ENCODE measurements around the gene ACOD1.
"Not testable (repeated sequence)": the region's sequence is repeated elsewhere in the genome, so short reads cannot be mapped to it uniquely, and the experiment has no call there.

Gene ACOD1

GRCh38 chr13:76955193-76955592 is 6.9 kb downstream of the ACOD1 start:
- FAIRE-seq: no peak

GRCh38 chr13:76955661-76956060 is 7.3 kb downstream of the ACOD1 start:
- FAIRE-seq: no peak

- FAIRE-seq: no peak
These were observed 10.6 kb downstream of the ACOD1 start for GRCh38 chr13:76958841-76959432.

- FAIRE-seq: not testable (repeated sequence)
These were observed 11.4 kb downstream of the ACOD1 start for GRCh38 chr13:76959734-76960133.

- no peak for FAIRE-seq
These were observed 17.6 kb downstream of the ACOD1 start for GRCh38 chr13:76965759-76966421.

GRCh38 chr13:76967031-76967430 is 18.7 kb downstream of the ACOD1 start:
- FAIRE-seq: no peak

- FAIRE-seq: no peak
These were observed 19.7 kb downstream of the ACOD1 start for GRCh38 chr13:76968041-76968440.

GRCh38 chr13:76969488-76970365 is 21.4 kb downstream of the ACOD1 start:
- FAIRE-seq: no peak

GRCh38 chr13:76971215-76971614 is 22.9 kb downstream of the ACOD1 start:
- FAIRE-seq: no peak

GRCh38 chr13:76971851-76972829 is 23.8 kb downstream of the ACOD1 start:
- FAIRE-seq: no peak

GRCh38 chr13:76973920-76974617 is 25.8 kb downstream of the ACOD1 start:
- FAIRE-seq: no peak

- no peak for FAIRE-seq
These were observed 26.3 kb downstream of the ACOD1 start for GRCh38 chr13:76974618-76974975.

- FAIRE-seq: no peak
These were observed 27.6 kb downstream of the ACOD1 start for GRCh38 chr13:76975863-76976262.

- no peak for FAIRE-seq
These were observed 28.2 kb downstream of the ACOD1 start for GRCh38 chr13:76976490-76976889.

- no peak for FAIRE-seq
These were observed 28.6 kb downstream of the ACOD1 start for GRCh38 chr13:76976929-76977328.

- no peak for FAIRE-seq
These were observed 31.9 kb downstream of the ACOD1 start for GRCh38 chr13:76980075-76980718.

GRCh38 chr13:76982061-76982460 is 33.8 kb downstream of the ACOD1 start:
- no peak for FAIRE-seq

- FAIRE-seq: no peak
These were observed 35.4 kb downstream of the ACOD1 start for GRCh38 chr13:76983676-76984075.

GRCh38 chr13:76991432-76991795 is 43.1 kb downstream of the ACOD1 start:
- no peak for FAIRE-seq

- no peak for FAIRE-seq
These were observed 43.7 kb downstream of the ACOD1 start, which contains the start of gene CLN5 for GRCh38 chr13:76991796-76992547. Gene CLN5, plus strand, starts transcription at chr13:76992081. Its CDS starts 18 bp downstream, at chr13:76992099.

GRCh38 chr13:76992548-76993001 is 44.3 kb downstream of the ACOD1 start:
- FAIRE-seq: no peak

All from TTC549 (cell line).